ENCODE data around the gene CAPN9.

Gene CAPN9

GRCh38 chr1:230747127-230747730 lies at the start of gene CAPN9:
Gene CAPN9, plus strand, starts transcription at chr1:230747388. Its CDS starts 109 bp downstream, at chr1:230747497.
- TF ChIP-seq GATA2 (IDR thresholded peaks at IDR 0.05; ENCODE audit: low read depth, low read length), result no peak

GRCh38 chr1:230698130-230698529 lies 49.1 kb upstream of the CAPN9 start:
- TF ChIP-seq GATA3 (IDR thresholded peaks at IDR 0.05; ENCODE audit: low read depth, low read length) (no peak), GATA2 (IDR thresholded peaks at IDR 0.05; ENCODE audit: low read depth, low read length) (no peak)

GRCh38 chr1:230699716-230700115 lies 47.5 kb upstream of the CAPN9 start:
- no peak for TF ChIP-seq GATA3 (IDR thresholded peaks at IDR 0.05; ENCODE audit: low read depth, low read length)
- no peak for TF ChIP-seq GATA2 (IDR thresholded peaks at IDR 0.05; ENCODE audit: low read depth, low read length)

GRCh38 chr1:230700132-230700531 lies 47.1 kb upstream of the CAPN9 start:
- TF ChIP-seq GATA2 (IDR thresholded peaks at IDR 0.05; ENCODE audit: low read depth, low read length) (no peak), GATA3 (IDR thresholded peaks at IDR 0.05; ENCODE audit: low read depth, low read length) (no peak)

- TF ChIP-seq GATA2 (IDR thresholded peaks at IDR 0.05; ENCODE audit: low read depth, low read length), result no peak
- TF ChIP-seq GATA3 (IDR thresholded peaks at IDR 0.05; ENCODE audit: low read depth, low read length), result no peak
Measured at GRCh38 chr1:230701434-230701833, 45.8 kb upstream of the CAPN9 start.

- no peak for TF ChIP-seq GATA3 (IDR thresholded peaks at IDR 0.05; ENCODE audit: low read depth, low read length)
- no peak for TF ChIP-seq GATA2 (IDR thresholded peaks at IDR 0.05; ENCODE audit: low read depth, low read length)
Measured at GRCh38 chr1:230701895-230702768, 45.1 kb upstream of the CAPN9 start.

GRCh38 chr1:230702934-230703678 lies 44.1 kb upstream of the CAPN9 start:
- no peak for TF ChIP-seq GATA2 (IDR thresholded peaks at IDR 0.05; ENCODE audit: low read depth, low read length)
- no peak for TF ChIP-seq GATA3 (IDR thresholded peaks at IDR 0.05; ENCODE audit: low read depth, low read length)

GRCh38 chr1:230703679-230704385 lies 43.4 kb upstream of the CAPN9 start:
- no peak for TF ChIP-seq GATA3 (IDR thresholded peaks at IDR 0.05; ENCODE audit: low read depth, low read length)
- TF ChIP-seq GATA2 (IDR thresholded peaks at IDR 0.05; ENCODE audit: low read depth, low read length), result no peak

- TF ChIP-seq GATA2 (IDR thresholded peaks at IDR 0.05; ENCODE audit: low read depth, low read length), result no peak
- TF ChIP-seq GATA3 (IDR thresholded peaks at IDR 0.05; ENCODE audit: low read depth, low read length), result no peak
Measured at GRCh38 chr1:230704830-230705229, 42.4 kb upstream of the CAPN9 start.

GRCh38 chr1:230705289-230706019 lies 41.7 kb upstream of the CAPN9 start:
- TF ChIP-seq GATA2 (IDR thresholded peaks at IDR 0.05; ENCODE audit: low read depth, low read length) (no peak), GATA3 (IDR thresholded peaks at IDR 0.05; ENCODE audit: low read depth, low read length) (no peak)

- no peak for TF ChIP-seq GATA3 (IDR thresholded peaks at IDR 0.05; ENCODE audit: low read depth, low read length)
Measured at GRCh38 chr1:230706020-230706699, 41.0 kb upstream of the CAPN9 start.

GRCh38 chr1:230706887-230707731 lies 40.1 kb upstream of the CAPN9 start:
- TF ChIP-seq GATA2 (IDR thresholded peaks at IDR 0.05; ENCODE audit: low read depth, low read length) (no peak), GATA3 (IDR thresholded peaks at IDR 0.05; ENCODE audit: low read depth, low read length) (no peak)
